GM12874 (cell line): ENCODE measurements around the gene MACROD2.

Experiments
- TF ChIP-seq, protein P1 (sequence below): IDR thresholded peaks from 2 replicates; pipeline ENCODE4 v1.5.1; 2011; ENCODE audit warnings: low read depth, mild to moderate bottlenecking, control low read depth, low read length, moderate library complexity; ENCODE audit not compliant: insufficient read depth

Gene MACROD2

DNA sequence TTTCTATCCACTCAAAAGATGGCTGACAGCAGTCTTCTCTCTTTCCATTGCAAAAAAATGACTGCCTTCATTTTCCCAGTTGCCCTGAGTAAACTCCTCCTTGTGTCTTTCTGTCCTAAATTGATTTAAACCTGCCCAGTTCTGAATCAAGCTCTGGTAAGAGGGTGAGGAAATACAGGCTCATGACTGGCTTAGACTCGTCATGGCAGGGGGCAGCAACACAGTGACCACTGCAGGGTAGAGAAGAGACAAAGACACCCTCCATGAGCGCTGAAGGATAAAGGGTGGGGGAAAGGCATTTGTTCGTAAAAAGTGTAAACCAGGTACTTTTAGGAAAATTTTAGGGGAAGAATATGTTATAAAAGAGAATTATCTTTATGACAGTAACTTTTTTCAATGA, 1080.3 kb downstream of the MACROD2 start:
- TF ChIP-seq, protein P1, sequence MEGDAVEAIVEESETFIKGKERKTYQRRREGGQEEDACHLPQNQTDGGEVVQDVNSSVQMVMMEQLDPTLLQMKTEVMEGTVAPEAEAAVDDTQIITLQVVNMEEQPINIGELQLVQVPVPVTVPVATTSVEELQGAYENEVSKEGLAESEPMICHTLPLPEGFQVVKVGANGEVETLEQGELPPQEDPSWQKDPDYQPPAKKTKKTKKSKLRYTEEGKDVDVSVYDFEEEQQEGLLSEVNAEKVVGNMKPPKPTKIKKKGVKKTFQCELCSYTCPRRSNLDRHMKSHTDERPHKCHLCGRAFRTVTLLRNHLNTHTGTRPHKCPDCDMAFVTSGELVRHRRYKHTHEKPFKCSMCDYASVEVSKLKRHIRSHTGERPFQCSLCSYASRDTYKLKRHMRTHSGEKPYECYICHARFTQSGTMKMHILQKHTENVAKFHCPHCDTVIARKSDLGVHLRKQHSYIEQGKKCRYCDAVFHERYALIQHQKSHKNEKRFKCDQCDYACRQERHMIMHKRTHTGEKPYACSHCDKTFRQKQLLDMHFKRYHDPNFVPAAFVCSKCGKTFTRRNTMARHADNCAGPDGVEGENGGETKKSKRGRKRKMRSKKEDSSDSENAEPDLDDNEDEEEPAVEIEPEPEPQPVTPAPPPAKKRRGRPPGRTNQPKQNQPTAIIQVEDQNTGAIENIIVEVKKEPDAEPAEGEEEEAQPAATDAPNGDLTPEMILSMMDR, result no peak

DNA sequence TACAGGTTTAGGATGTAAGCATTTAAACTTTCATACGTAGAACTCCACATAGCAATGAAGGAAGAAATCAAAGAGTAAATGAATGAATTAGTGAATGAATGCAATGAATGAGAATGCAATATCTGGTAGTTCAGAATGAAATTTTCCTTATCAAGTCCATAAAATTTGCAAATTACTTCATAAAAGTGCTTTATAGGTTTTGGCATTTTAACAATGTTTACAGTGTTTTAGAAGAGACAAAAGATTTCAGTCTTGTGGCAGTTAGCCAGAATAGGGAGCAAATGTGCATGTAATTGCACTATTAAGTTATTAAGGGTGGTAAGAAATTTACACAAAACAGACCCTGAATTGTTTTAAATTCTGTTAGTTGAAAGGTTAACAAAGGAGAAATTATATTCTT, 1081.5 kb downstream of the MACROD2 start:
- TF ChIP-seq, protein P1, result no peak

DNA sequence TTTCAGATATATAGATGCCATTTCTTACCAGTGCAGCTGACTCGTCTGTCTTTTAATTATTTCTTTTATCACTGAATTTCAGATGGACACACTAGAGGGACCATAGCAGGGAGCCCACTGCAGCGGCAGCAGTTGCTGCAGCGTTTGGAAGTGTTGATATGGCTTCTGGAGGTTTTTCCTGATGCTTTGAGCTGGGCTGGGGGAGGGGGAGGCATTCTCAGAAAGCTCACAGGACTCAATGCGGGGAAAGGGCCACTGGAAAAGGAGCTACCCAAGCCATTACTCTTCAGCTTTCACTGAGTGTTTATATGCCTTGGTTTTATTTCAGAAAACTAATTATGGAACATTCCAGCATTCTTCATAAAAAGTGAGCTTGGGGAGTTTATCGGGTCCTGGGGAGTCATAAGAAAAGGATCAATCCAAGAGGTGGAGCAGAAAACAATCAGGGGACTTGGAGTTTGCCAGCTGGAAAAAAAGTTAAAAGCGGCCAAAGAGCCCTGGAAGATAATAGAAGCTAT, 1082.5 kb downstream of the MACROD2 start:
- TF ChIP-seq, protein P1, result no peak

DNA sequence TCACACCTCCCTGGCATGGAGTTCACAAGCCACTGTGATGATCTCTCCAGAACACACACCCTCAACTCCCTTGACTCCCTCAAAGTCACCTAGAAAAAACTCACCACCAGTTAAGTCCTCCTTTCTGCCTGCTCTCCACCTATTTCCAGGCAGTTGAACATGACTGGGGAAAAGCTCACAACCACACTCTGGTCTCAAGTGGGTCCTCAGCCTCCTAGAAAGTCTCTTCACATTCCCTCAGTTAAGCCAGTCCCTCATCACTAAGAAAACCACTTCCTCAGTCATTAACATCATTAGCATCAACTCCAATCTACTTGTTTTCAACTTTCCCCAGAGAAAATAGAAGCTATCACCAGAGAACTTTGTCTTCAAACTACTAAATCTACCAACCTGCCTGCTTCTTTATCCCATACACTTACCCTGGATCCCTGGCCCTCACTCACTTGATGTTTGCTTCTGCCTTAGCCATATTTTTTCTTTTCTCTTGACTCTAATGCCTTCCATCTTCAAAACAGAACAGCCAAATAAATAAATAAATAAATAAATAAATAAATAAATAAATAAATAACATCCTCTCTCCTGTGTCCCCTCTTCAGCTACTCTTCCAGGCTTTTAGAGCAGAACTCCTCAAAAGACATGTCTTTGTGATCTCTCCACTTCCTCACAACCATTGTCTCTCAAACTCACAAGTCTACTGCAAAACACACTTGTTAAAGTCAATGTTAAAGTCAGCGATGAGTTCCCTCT, 1084.5 kb downstream of the MACROD2 start:
- TF ChIP-seq, protein P1, result no peak

DNA sequence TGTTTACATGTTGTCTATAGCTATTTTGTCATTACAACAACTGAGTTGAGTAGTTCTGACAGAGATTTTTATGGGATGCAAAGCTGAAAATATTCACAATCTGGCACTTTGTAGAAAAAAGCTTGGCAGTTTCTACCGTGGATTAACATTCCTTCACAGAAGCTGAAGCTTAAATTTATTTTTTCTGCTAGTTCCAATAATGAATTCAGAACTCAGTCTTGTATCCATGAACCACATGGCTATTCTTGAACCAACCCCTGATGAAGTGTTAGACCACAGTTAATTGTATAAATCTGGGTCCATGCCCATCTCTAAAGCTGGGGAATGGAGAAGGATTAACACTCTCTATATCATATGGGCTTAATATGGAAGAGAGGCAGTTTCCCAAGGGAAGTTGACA, 1085.9 kb downstream of the MACROD2 start:
- TF ChIP-seq, protein P1, result no peak

DNA sequence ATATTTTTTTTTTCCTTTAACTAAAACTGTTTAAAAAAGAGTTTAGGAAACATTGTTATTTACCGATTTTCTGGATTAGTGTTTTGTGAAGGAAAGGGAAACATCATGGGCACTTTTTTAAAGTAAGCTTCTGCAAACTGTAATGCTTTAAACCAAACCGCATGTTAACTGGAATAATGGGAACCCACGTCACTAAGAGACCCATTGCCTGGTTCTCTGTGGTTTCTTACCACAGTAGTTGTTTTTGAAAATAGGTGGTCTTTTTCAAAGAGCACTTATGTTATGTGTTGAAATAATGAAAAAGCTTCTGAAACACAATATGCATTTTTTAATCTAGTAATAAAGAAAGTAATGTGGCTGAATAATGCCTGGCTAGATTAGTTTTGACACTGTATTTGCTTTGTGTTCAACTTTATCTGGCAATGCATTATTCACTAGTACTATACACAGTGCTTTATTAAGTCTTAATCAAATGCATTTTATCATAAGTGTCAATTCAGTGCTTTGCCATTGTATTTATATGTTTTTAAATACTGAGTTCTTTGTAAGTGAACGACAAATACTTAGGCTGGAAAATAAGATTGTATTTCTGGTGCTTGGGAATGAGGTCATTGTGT, 1096.2 kb downstream of the MACROD2 start:
- TF ChIP-seq, protein P1, result no peak

DNA sequence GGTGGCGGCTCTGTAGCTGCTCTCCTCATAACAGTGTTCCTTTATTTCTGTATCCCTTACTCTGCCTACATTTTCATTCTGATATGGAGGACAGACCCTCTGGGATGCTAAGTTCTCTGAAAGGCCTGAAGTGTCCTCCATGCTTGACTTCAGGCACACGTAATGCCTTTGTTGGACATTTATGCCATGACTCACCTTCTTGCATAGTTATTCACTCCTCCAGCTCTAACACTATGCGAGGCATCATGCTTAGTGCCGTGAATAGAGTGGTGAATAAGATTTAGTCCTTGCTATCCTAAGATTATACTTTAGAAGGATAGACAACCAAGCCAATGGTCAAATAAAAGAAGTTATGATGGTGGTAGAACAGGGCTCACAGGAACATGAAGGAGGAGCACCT, 1103.0 kb downstream of the MACROD2 start:
- TF ChIP-seq, protein P1, result no peak
